ENCODE data around the gene NFKBIL1. TPM values are rescaled to one million over a fixed set of nuclear protein-coding genes. Genes with fewer than 3 reads are reported as not detected.

NFKBIL1 gene
- total and polyA plus RNA-seq, 2 experiments from 2014 or later: 9.6 to 12.3 TPM

DNA sequence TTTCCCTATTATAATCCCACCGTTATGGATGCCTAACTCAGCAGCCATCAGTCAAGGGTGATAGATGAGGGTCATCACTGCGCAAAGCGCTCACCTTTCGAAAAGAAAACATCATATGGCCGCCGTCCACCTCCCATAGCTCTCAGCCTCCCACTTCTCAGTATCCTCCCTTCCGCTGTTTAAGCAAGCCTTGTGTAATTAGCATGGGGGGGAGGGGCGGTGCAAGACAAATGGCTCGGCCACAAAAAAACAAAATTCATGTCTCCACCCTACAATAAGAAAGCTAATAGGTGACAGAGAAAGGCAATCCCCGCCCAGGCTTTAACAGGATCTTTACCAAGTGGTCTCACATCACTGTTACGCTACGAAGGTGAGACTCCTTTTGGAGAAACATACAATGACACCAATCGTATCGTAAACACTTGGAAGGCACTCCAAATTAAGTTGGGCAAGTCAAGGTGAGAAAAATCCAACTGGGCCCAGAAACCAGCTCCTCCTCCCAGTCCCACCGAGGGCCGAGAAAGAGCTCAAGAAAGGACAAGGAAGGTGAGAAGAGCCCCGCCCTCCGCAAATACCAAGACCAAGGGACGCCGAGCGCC lies 6.2 kb upstream of the NFKBIL1 start:
- peaks cover 44% of the 10 kb centered on the region for H3K4me1 Mint-ChIP-seq
- peak overlapping the region; percentile 98 for H3K4me3 Mint-ChIP-seq
- Histone ChIP-seq H3K79me2 (replicated peaks; ENCODE audit: insufficient read depth) (peaks cover 63% of the 10 kb centered on the region), H3K27ac (ENCODE audit: low read depth) (peak overlapping the region; percentile 99), H3F3A (replicated peaks; ENCODE audit: low read depth) (peaks cover 28% of the 10 kb centered on the region), H4K20me1 (replicated peaks; ENCODE audit: insufficient read depth) (peaks cover 48% of the 10 kb centered on the region), H3K27me3 (ENCODE audit: insufficient read depth) (no peaks in the 10 kb centered on the region), H3K36me3 (ENCODE audit: insufficient read depth) (peaks cover 42% of the 10 kb centered on the region), H3K9me2 (ENCODE audit: insufficient read depth) (no peaks in the 10 kb centered on the region), H3K4me3 (peak overlapping the region; percentile 80), H3K4me2 (peak overlapping the region; percentile 94), H2AFZ (no peak overlapping the region), H3K4me1 (ENCODE audit: insufficient read depth) (peaks cover 27% of the 10 kb centered on the region)
- TF ChIP-seq EZH2phosphoT487 (IDR thresholded peaks at IDR 0.05; ENCODE audit: unreplicated experiment): no peak
- no peak for TF ChIP-seq STAT1 (IDR thresholded peaks at IDR 0.05; ENCODE audit: unreplicated experiment)
- TF ChIP-seq EZH2 (IDR thresholded peaks at IDR 0.05; ENCODE audit: low read depth, unreplicated experiment): no peak
- no peak for TF ChIP-seq NANOG (IDR thresholded peaks at IDR 0.05; ENCODE audit: borderline replicate concordance)
- TF ChIP-seq ZNF114 (CRISPR knock-in tag; IDR thresholded peaks at IDR 0.05): no peak
- TF ChIP-seq, protein P1, sequence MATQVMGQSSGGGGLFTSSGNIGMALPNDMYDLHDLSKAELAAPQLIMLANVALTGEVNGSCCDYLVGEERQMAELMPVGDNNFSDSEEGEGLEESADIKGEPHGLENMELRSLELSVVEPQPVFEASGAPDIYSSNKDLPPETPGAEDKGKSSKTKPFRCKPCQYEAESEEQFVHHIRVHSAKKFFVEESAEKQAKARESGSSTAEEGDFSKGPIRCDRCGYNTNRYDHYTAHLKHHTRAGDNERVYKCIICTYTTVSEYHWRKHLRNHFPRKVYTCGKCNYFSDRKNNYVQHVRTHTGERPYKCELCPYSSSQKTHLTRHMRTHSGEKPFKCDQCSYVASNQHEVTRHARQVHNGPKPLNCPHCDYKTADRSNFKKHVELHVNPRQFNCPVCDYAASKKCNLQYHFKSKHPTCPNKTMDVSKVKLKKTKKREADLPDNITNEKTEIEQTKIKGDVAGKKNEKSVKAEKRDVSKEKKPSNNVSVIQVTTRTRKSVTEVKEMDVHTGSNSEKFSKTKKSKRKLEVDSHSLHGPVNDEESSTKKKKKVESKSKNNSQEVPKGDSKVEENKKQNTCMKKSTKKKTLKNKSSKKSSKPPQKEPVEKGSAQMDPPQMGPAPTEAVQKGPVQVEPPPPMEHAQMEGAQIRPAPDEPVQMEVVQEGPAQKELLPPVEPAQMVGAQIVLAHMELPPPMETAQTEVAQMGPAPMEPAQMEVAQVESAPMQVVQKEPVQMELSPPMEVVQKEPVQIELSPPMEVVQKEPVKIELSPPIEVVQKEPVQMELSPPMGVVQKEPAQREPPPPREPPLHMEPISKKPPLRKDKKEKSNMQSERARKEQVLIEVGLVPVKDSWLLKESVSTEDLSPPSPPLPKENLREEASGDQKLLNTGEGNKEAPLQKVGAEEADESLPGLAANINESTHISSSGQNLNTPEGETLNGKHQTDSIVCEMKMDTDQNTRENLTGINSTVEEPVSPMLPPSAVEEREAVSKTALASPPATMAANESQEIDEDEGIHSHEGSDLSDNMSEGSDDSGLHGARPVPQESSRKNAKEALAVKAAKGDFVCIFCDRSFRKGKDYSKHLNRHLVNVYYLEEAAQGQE (IDR thresholded peaks at IDR 0.05; ENCODE audit: unreplicated experiment): no peak
- peaks cover 56% of the 10 kb centered on the region for H3K36me3 Mint-ChIP-seq (ENCODE audit: low read depth)
- peak; percentile 12 for ATAC-seq
- peak; percentile 72 for DNase-seq (ENCODE audit: low spot score)
- no peaks in the 10 kb centered on the region; the same call in 2 of the 3 replicates for H3K9me3 Mint-ChIP-seq
- peak overlapping the region; percentile 99 for H3K27ac Mint-ChIP-seq
- peaks cover 19% of the 10 kb centered on the region for H3K27me3 Mint-ChIP-seq (ENCODE audit: insufficient read depth, low read depth, poor library complexity)

DNA sequence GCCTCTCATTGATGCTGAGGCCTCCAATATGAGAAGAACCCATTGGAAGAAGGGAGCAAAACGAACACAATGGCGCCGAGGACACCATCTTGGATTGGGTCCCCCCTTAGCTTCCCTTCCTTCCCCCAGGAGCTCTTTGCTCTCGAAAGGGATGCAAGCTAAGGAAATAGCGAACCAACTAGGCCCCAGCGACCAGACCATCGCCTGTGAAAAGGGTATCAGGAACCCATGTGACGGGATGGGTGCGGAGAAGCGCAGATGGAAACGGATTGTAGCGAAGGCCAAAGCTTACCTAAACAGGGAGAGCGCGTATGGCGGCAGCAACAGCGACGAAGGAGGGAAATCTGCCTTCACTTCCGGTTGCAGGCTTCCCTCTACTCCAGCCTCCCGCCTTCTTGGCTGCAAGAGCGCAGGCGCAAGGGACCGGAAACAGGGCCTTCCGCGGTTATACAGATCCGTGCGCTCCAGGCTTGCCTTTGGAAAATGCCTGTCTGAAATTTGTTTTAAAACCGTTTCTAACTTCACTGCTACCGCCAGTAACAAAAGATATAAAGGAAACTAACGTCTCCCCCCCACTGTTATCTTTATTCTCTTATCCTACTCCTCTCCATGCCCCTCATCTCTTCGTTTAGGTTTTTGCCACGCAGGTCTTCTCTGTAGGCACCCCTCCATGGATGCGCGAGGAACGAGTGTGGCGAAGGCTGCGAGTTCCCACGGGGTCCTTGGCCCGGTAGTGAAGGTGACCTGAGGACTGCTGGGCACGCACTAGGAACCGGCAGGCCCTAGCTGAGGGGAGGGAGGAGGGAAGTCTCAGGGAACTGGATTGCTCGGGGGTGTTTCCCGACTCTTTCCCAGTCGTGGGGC lies 5.5 kb upstream of the NFKBIL1 start, which contains the start of gene DDX39B:
DDX39B (minus strand) TSS at position 346 of the 864 bp plus-strand sequence. CDS start 1,471 bp downstream, outside the sequence.
- Histone ChIP-seq H3F3A (replicated peaks; ENCODE audit: low read depth) (peaks cover 23% of the 10 kb centered on the region), H3K4me3 (peak within 1 kb of the TSS; percentile 80), H2AFZ (no peak within 1 kb of the TSS), H3K36me3 (ENCODE audit: insufficient read depth) (peaks cover 35% of the 10 kb centered on the region), H3K79me2 (replicated peaks; ENCODE audit: insufficient read depth) (peaks cover 56% of the 10 kb centered on the region), H3K27ac (ENCODE audit: low read depth) (peak within 1 kb of the TSS; percentile 99), H3K4me1 (ENCODE audit: insufficient read depth) (peaks cover 29% of the 10 kb centered on the region), H4K20me1 (replicated peaks; ENCODE audit: insufficient read depth) (peaks cover 40% of the 10 kb centered on the region), H3K9me2 (ENCODE audit: insufficient read depth) (no peaks in the 10 kb centered on the region), H3K27me3 (ENCODE audit: insufficient read depth) (no peaks in the 10 kb centered on the region), H3K4me2 (peak within 1 kb of the TSS; percentile 94)
- DNase-seq (ENCODE audit: low spot score) (peak; percentile 99), ATAC-seq (peak; percentile 74)
- Mint-ChIP-seq H3K36me3 (ENCODE audit: low read depth) (peaks cover 49% of the 10 kb centered on the region), H3K4me3 (peak within 1 kb of the TSS; percentile 98), H3K27me3 (ENCODE audit: insufficient read depth, low read depth, poor library complexity) (peaks cover 16% of the 10 kb centered on the region), H3K4me1 (peaks cover 42% of the 10 kb centered on the region), H3K27ac (peak within 1 kb of the TSS; percentile 99), H3K9me3 (no peaks in the 10 kb centered on the region; the same call in 2 of the 3 replicates)
- peak; percentile 88 for TF ChIP-seq POLR2AphosphoS5 (IDR thresholded peaks at IDR 0.05; ENCODE audit: low read depth)
- TF ChIP-seq CREB1 (CRISPR knock-in tag; IDR thresholded peaks at IDR 0.05; ENCODE audit: low read depth): peak; percentile 11; the same call in 1 of the 2 replicates
- TF ChIP-seq, protein P2, sequence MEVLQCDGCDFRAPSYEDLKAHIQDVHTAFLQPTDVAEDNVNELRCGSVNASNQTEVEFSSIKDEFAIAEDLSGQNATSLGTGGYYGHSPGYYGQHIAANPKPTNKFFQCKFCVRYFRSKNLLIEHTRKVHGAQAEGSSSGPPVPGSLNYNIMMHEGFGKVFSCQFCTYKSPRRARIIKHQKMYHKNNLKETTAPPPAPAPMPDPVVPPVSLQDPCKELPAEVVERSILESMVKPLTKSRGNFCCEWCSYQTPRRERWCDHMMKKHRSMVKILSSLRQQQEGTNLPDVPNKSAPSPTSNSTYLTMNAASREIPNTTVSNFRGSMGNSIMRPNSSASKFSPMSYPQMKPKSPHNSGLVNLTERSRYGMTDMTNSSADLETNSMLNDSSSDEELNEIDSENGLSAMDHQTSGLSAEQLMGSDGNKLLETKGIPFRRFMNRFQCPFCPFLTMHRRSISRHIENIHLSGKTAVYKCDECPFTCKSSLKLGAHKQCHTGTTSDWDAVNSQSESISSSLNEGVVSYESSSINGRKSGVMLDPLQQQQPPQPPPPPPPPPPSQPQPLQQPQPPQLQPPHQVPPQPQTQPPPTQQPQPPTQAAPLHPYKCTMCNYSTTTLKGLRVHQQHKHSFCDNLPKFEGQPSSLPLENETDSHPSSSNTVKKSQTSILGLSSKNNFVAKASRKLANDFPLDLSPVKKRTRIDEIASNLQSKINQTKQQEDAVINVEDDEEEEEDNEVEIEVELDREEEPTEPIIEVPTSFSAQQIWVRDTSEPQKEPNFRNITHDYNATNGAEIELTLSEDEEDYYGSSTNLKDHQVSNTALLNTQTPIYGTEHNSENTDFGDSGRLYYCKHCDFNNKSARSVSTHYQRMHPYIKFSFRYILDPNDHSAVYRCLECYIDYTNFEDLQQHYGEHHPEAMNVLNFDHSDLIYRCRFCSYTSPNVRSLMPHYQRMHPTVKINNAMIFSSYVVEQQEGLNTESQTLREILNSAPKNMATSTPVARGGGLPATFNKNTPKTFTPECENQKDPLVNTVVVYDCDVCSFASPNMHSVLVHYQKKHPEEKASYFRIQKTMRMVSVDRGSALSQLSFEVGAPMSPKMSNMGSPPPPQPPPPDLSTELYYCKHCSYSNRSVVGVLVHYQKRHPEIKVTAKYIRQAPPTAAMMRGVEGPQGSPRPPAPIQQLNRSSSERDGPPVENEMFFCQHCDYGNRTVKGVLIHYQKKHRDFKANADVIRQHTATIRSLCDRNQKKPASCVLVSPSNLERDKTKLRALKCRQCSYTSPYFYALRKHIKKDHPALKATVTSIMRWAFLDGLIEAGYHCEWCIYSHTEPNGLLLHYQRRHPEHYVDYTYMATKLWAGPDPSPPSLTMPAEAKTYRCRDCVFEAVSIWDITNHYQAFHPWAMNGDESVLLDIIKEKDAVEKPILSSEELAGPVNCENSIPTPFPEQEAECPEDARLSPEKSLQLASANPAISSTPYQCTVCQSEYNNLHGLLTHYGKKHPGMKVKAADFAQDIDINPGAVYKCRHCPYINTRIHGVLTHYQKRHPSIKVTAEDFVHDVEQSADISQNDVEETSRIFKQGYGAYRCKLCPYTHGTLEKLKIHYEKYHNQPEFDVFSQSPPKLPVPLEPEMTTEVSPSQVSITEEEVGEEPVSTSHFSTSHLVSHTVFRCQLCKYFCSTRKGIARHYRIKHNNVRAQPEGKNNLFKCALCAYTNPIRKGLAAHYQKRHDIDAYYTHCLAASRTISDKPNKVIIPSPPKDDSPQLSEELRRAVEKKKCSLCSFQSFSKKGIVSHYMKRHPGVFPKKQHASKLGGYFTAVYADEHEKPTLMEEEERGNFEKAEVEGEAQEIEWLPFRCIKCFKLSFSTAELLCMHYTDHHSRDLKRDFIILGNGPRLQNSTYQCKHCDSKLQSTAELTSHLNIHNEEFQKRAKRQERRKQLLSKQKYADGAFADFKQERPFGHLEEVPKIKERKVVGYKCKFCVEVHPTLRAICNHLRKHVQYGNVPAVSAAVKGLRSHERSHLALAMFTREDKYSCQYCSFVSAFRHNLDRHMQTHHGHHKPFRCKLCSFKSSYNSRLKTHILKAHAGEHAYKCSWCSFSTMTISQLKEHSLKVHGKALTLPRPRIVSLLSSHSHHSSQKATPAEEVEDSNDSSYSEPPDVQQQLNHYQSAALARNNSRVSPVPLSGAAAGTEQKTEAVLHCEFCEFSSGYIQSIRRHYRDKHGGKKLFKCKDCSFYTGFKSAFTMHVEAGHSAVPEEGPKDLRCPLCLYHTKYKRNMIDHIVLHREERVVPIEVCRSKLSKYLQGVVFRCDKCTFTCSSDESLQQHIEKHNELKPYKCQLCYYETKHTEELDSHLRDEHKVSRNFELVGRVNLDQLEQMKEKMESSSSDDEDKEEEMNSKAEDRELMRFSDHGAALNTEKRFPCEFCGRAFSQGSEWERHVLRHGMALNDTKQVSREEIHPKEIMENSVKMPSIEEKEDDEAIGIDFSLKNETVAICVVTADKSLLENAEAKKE (CRISPR knock-in tag; IDR thresholded peaks at IDR 0.05): no peak
